ENCODE data around the gene HCRTR1.

DNA sequence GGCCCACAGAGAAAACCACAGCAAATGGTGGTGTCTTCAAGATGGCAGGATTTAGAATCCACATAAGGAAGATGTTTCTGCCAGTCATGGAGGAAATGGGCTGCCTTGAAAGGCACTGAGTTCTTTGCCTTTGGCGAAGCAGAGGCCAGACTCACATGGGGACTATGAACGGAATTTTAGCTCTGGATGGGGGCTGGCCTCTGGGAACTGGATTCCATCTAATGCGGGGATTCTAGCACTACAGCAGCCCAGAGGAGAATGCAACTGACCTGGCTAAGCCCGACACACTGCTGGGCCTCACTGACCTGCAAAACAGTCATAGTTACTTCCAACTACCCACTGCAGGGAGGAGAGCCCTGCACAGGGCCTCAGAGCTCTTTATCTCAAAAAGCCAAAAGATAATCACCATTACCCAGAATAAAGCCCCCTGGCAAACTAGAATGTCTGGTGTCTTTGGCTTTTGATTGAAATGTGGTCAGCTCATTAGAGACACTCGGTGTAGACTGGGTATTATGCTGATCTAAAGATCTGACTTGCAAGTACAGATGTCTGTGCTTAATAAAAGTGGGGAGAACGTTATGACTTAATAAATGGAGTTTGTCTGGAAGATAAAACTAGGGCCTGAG lies 11.6 kb downstream of the HCRTR1 start:
- TF ChIP-seq, protein P1, sequence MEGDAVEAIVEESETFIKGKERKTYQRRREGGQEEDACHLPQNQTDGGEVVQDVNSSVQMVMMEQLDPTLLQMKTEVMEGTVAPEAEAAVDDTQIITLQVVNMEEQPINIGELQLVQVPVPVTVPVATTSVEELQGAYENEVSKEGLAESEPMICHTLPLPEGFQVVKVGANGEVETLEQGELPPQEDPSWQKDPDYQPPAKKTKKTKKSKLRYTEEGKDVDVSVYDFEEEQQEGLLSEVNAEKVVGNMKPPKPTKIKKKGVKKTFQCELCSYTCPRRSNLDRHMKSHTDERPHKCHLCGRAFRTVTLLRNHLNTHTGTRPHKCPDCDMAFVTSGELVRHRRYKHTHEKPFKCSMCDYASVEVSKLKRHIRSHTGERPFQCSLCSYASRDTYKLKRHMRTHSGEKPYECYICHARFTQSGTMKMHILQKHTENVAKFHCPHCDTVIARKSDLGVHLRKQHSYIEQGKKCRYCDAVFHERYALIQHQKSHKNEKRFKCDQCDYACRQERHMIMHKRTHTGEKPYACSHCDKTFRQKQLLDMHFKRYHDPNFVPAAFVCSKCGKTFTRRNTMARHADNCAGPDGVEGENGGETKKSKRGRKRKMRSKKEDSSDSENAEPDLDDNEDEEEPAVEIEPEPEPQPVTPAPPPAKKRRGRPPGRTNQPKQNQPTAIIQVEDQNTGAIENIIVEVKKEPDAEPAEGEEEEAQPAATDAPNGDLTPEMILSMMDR (IDR thresholded peaks at IDR 0.05), result no peak
- no peak for TF ChIP-seq POLR2A (IDR thresholded peaks at IDR 0.05)

All from esophagus squamous epithelium (tissue), 4 donors.